Measurements from ENCODE around the gene IPO4. TPM values are rescaled to one million over a fixed set of nuclear protein-coding genes. Genes with fewer than 3 reads are reported as not detected.

Gene IPO4
- total RNA-seq, 1 donor from 2014 or later: 27.4 TPM

DNA sequence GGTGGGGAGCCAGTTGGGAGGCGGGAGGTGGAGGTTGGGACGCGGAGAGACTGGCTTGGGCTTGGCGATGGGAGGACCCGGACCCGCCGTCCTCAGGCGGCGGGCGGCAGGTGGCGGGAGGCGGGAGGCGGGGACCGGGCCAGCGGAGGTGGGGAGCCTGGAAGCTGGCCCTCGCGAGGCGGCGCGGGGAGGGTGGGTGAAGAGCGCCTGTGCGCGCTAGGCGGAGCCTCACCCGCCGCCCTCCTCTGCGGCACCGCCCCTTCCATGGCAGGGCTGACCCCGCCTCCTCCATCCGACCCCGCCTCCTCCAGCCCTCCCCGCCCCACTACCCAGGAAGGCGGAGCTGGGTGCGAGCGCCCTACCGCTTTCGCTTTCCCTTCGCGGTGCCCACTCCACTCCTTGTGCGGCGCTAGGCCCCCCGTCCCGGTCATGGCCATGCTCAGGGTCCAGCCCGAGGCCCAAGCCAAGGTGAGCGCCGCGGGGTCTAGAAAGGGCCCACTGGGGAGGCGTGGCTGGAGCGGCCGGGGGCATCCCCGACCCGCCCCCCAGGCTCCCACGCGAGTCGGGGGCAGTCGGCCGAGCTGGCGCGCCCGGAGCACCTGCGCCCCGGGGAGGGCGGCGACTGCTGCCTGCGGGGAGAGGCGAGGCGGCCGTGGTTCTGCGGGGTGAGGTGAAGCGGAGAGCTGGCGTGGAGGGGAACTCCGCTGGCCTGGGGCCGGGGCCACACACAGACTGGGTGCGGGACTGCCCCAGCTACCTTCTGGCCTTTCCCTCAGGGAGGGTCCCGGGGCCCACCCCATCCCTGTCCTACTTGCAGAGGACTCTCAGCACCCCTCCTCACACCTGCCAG, 52.6 kb downstream of the IPO4 start, which contains the start of gene PSME1:
Gene PSME1, plus strand, starts transcription at position 361 of the 850 bp plus-strand sequence. Its CDS starts 69 bp downstream, at position 430.

GRCh38 chr14:24130380-24130716, 58.3 kb downstream of the IPO4 start, which contains the start of gene FITM1:
TSS of gene FITM1 (plus strand) at chr14:24130659. CDS start at chr14:24131564, 905 bp downstream.

Other genes starting within 250 kb of the IPO4 start
- gene DHRS4, start 235.0 kb downstream of the IPO4 start, total RNA-seq: 49.8 and 69.3 TPM in 2 replicates
- 13.9 and 16.8 TPM in 2 replicates for gene DHRS4L2, start 199.9 kb downstream of the IPO4 start, total RNA-seq
- gene CARMIL3, start 136.8 kb downstream of the IPO4 start, total RNA-seq: under 0.01 TPM in 2 replicates
- not detected in 2 replicates for gene CPNE6, start 117.3 kb downstream of the IPO4 start, total RNA-seq
- gene PCK2, start 94.5 kb downstream of the IPO4 start, total RNA-seq: 20.1 and 38.3 TPM in 2 replicates
- 50.9 and 53.0 TPM in 2 replicates for gene DCAF11, start 74.0 kb downstream of the IPO4 start, total RNA-seq
- 0.28 and 0.46 TPM in 2 replicates for gene NRL, start 73.9 kb downstream of the IPO4 start, total RNA-seq
- under 0.01 TPM in 1 of 2 replicates, not detected in the other for gene FITM1, start 58.2 kb downstream of the IPO4 start, total RNA-seq
- gene PSME1, start 52.6 kb downstream of the IPO4 start, total RNA-seq: 104 and 134 TPM in 2 replicates
- 17.4 and 17.8 TPM in 2 replicates for gene EMC9, start 47.2 kb downstream of the IPO4 start, total RNA-seq
- 83.8 and 104 TPM in 2 replicates for gene PSME2, start 42.2 kb downstream of the IPO4 start, total RNA-seq
- 25.0 and 32.0 TPM in 2 replicates for gene RNF31, start 41.3 kb downstream of the IPO4 start, total RNA-seq
- gene IRF9, start 27.6 kb downstream of the IPO4 start, total RNA-seq: 65.7 and 69.2 TPM in 2 replicates
- 0.85 and 1.2 TPM in 2 replicates for gene REC8, start 16.7 kb downstream of the IPO4 start, total RNA-seq
- 50.9 and 58.4 TPM in 2 replicates for gene TM9SF1, start 6.6 kb upstream of the IPO4 start, total RNA-seq
- 0.14 and 0.28 TPM in 2 replicates for gene TSSK4, start 16.9 kb upstream of the IPO4 start, total RNA-seq
- gene CHMP4A, start 24.7 kb upstream of the IPO4 start, total RNA-seq: 19.7 and 20.3 TPM in 2 replicates
- 16.2 and 17.7 TPM in 2 replicates for gene MDP1, start 27.2 kb upstream of the IPO4 start, total RNA-seq
- gene NEDD8, start 43.6 kb upstream of the IPO4 start, total RNA-seq: 226 and 239 TPM in 2 replicates
- 123 and 126 TPM in 2 replicates for gene GMPR2, start 44.1 kb upstream of the IPO4 start, total RNA-seq
- gene TINF2, start 53.8 kb upstream of the IPO4 start, total RNA-seq: 37.0 and 42.7 TPM in 2 replicates
- 0.71 and 1.6 TPM in 2 replicates for gene TGM1, start 74.4 kb upstream of the IPO4 start, total RNA-seq
- 16.6 and 20.1 TPM in 2 replicates for gene RABGGTA, start 82.8 kb upstream of the IPO4 start, total RNA-seq
- 7.2 and 10.5 TPM in 2 replicates for gene DHRS1, start 111.0 kb upstream of the IPO4 start, total RNA-seq
- 14.2 and 17.1 TPM in 2 replicates for gene NOP9, start 111.0 kb upstream of the IPO4 start, total RNA-seq
- 1.00 and 1.8 TPM in 2 replicates for gene CIDEB, start 119.2 kb upstream of the IPO4 start, total RNA-seq
- 1.6 and 2.7 TPM in 2 replicates for gene LTB4R2, start 121.3 kb upstream of the IPO4 start, total RNA-seq
- gene LTB4R, start 122.7 kb upstream of the IPO4 start, total RNA-seq: 0.71 and 1.9 TPM in 2 replicates
- 3.4 and 5.3 TPM in 2 replicates for gene ADCY4, start 146.3 kb upstream of the IPO4 start, total RNA-seq
- 2.5 and 2.8 TPM in 2 replicates for gene RIPK3, start 151.2 kb upstream of the IPO4 start, total RNA-seq
- gene NFATC4, start 179.4 kb upstream of the IPO4 start, total RNA-seq: 48.2 and 66.7 TPM in 2 replicates
- 6.4 and 10.2 TPM in 2 replicates for gene NYNRIN, start 210.2 kb upstream of the IPO4 start, total RNA-seq
- 3.3 and 3.4 TPM in 2 replicates for gene CBLN3, start 240.9 kb upstream of the IPO4 start, total RNA-seq
- gene KHNYN, start 241.1 kb upstream of the IPO4 start, total RNA-seq: 42.5 and 60.6 TPM in 2 replicates

Measured in smooth muscle cell of bladder (primary cell).